Hepatocyte (in vitro differentiated cells): Measurements from ENCODE around the gene SLC29A3.

Experiments
- CTCF ChIP-seq: fragments of 200-600 bp; sonication (generic); IDR thresholded peaks from 2 replicates; pipeline ENCODE4 v1.5.1; 2016; ENCODE audit warnings: antibody characterized with exemption, mild to moderate bottlenecking; ENCODE audit not compliant: poor library complexity
- EZH2 ChIP-seq: fragments of 200-600 bp; sonication (generic); IDR thresholded peaks from 2 replicates; pipeline ENCODE4 v1.6.1; 2016; ENCODE audit warnings: antibody characterized with exemption, mild to moderate bottlenecking, borderline replicate concordance
- EZH2phosphoT487 ChIP-seq: fragments of 200-600 bp; sonication (generic); IDR thresholded peaks from one replicate; pipeline ENCODE4 v1.6.1; 2018; ENCODE audit warnings: antibody characterized with exemption, mild to moderate bottlenecking, low read depth, moderate library complexity; ENCODE audit not compliant: unreplicated experiment, severe bottlenecking

DNA sequence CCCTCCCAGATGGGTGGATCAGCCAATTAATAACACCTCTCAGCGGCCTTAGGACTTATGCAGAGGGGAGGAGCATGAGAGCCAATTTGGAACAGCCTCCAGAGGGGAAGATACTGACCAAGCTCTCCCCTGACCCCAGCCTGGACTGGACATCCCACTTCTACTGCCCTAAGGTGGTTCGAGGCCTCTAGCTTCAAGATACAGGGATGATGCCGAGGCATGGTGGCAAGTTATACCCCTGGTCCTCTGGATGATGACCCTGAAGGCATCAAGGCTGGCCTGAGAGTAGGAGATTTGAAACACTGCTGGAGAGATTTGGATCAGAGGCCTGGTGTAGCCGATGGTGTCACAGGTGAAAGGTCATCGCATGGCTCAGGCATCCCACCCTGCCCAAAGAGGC lies 80.9 kb downstream of the SLC29A3 start:
- TF ChIP-seq CTCF, result no peak
- TF ChIP-seq EZH2phosphoT487, result no peak
- no peak for TF ChIP-seq EZH2
